Activated naive CD4-positive, alpha-beta T cell treated with anti-CD3 and anti-CD28 coated beads, Interleukin-2, amount 50 U/mL, for 24 hours (primary cell): Measurements from ENCODE around the gene NUTM2G.
"Not testable (repeated sequence)": the region's sequence is repeated elsewhere in the genome, so short reads cannot be mapped to it uniquely, and the experiment has no call there.

Source experiments
- H3K27ac Mint-ChIP-seq: one replicate; pipeline ENCODE4 v1.8.0; 2021; ENCODE audit warnings: mild to moderate bottlenecking, mixed read lengths
- H3K27me3 Mint-ChIP-seq: one replicate; pipeline ENCODE4 v1.8.0; 2021; ENCODE audit warnings: mixed read lengths
- H3K36me3 Mint-ChIP-seq: one replicate; pipeline ENCODE4 v1.8.0; 2021; ENCODE audit warnings: mixed read lengths
- H3K4me1 Mint-ChIP-seq: one replicate; pipeline ENCODE4 v1.8.0; 2021; ENCODE audit warnings: mixed read lengths
- H3K4me3 Mint-ChIP-seq: one replicate; pipeline ENCODE4 v1.8.0; 2021; ENCODE audit warnings: mild to moderate bottlenecking, mixed read lengths
- H3K9me3 Mint-ChIP-seq: one replicate; pipeline ENCODE4 v1.8.0; 2021; ENCODE audit warnings: mixed read lengths

The NUTM2G gene

GRCh38 chr9:96928543-96928942 is at the start of gene NUTM2G:
Gene NUTM2G, plus strand, starts transcription at chr9:96928843. Its CDS starts 182 bp downstream, at chr9:96929025.
- not testable (repeated sequence) for H3K27me3 Mint-ChIP-seq, H3K27ac Mint-ChIP-seq, H3K36me3 Mint-ChIP-seq, H3K9me3 Mint-ChIP-seq, H3K4me3 Mint-ChIP-seq, H3K4me1 Mint-ChIP-seq

DNA sequence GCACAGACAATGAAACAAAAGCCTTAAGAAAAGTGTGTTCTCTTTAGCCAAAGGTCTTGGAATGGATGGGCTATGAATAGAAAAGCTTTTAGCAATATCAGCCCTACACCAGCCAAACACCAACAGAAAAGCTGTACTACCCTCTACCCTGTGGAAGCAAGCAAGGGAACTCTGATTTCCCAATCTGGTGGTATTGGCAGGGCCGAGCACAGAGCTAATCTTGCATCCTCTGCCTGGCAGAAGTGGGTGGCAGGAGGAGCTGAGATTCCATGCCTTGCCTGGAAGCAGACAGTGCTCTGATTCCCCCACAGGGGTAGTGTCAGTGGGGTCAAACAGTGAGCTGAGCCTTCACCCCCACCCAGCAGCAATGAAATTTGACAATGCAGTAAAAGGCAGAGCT is 44.7 kb upstream of the NUTM2G start:
- H3K27me3 Mint-ChIP-seq: peaks cover 3% of the 10 kb centered on the region
- H3K9me3 Mint-ChIP-seq: peaks cover 5% of the 10 kb centered on the region
- H3K36me3 Mint-ChIP-seq: peaks cover 18% of the 10 kb centered on the region

DNA sequence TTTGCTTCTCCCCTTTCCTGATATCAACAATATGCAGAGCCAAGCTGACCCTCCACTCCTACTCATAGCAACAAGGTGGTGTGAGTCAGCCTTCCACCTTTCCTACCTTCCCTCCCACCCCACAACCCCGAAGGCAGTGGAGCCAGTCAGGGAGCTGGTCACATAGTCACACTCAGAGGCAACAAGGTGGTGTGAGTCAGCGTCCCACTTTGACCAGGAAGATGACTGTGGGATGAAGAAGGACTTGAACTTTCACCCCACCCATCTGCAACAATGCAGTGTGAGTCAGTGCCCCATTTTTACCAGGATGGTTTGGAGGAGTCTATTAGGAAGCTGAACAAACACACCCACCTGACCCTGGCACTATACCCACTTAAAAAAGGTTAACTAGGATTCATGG is 44.2 kb upstream of the NUTM2G start:
- Mint-ChIP-seq H3K4me1 (no peaks in the 10 kb centered on the region), H3K4me3 (no peak overlapping the region), H3K36me3 (peaks cover 17% of the 10 kb centered on the region), H3K27ac (no peak overlapping the region), H3K9me3 (peaks cover 5% of the 10 kb centered on the region), H3K27me3 (peaks cover 2% of the 10 kb centered on the region)

More for the DNA sequence above, 44.7 kb upstream of the NUTM2G start:
- Mint-ChIP-seq H3K4me3 (no peak overlapping the region), H3K4me1 (no peaks in the 10 kb centered on the region), H3K27ac (no peak overlapping the region)

- no peak overlapping the region for H3K27ac Mint-ChIP-seq
- H3K4me3 Mint-ChIP-seq: no peak overlapping the region
- H3K36me3 Mint-ChIP-seq: peaks cover 20% of the 10 kb centered on the region
- no peaks in the 10 kb centered on the region for H3K4me1 Mint-ChIP-seq
- H3K27me3 Mint-ChIP-seq: no peaks in the 10 kb centered on the region
- H3K9me3 Mint-ChIP-seq: peaks cover 5% of the 10 kb centered on the region
These were observed 43.2 kb upstream of the NUTM2G start for GRCh38 chr9:96885424-96885823.

DNA sequence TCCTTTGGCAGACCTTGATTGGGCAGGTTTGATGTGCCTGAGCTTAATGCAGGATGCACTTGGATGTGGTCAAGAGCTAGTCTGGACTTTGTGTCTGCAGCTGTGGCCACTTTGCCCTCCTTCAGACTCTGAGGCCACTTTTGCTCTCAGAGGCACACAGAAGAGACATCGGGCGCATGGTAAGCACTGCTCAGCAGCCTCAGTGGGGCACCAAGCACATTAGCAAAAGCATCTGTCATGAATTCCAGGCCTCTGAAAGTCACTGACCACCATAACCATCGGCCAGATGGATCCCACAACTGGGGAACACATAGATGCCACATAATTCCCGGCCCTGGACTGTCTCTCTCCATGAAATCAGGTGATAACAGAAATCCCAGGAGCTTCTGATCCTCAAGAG is 40.1 kb upstream of the NUTM2G start:
- Mint-ChIP-seq H3K27ac (no peak overlapping the region), H3K9me3 (no peaks in the 10 kb centered on the region), H3K4me1 (no peaks in the 10 kb centered on the region), H3K36me3 (peaks cover 32% of the 10 kb centered on the region), H3K27me3 (no peaks in the 10 kb centered on the region), H3K4me3 (no peak overlapping the region)

DNA sequence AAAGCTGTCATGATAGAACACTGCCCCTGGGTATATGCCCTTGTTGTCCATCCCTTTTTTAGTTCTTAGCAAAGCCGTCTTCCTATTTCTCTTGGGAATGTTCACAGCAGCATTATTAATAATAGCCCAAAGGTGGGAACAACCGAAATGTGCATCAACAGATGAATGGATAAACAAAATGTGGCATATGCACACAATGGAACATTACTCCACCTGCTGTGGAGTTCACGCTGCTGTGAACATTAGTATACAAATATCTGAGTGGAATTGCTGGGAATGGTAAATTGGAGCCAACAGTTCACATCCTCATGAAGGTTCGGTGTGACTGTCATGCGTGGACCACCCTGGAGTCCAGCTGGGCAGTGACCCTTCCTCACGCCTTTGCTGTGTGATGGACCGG is 36.5 kb upstream of the NUTM2G start:
- peaks cover 38% of the 10 kb centered on the region for H3K36me3 Mint-ChIP-seq
- H3K4me1 Mint-ChIP-seq: no peaks in the 10 kb centered on the region
- no peaks in the 10 kb centered on the region for H3K27me3 Mint-ChIP-seq
- H3K9me3 Mint-ChIP-seq: no peaks in the 10 kb centered on the region
- H3K27ac Mint-ChIP-seq: no peak overlapping the region
- no peak overlapping the region for H3K4me3 Mint-ChIP-seq

DNA sequence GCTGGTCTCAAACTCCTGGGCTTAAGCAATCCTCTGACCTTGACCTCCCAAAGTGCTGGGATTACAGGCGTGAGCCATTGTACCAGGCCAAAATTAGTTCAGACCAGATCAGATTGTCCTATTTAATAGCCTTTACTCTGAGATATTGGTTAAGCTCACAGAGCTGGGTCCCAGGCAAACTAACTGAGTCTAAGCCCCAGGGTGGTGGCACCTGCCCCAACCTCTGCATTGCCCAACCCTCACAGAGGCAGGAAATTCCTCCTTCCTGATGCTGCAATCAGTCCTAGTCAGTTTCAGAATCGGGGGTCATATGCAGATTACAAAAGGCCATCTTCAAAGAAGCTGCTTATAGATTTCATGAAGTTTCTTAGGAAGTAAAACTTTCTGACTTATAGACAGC is 28.6 kb upstream of the NUTM2G start:
- H3K4me1 Mint-ChIP-seq, H3K9me3 Mint-ChIP-seq, H3K27me3 Mint-ChIP-seq, H3K27ac Mint-ChIP-seq, H3K4me3 Mint-ChIP-seq: not testable (repeated sequence)
- H3K36me3 Mint-ChIP-seq: peaks cover 18% of the 10 kb centered on the region

- H3K4me3 Mint-ChIP-seq, H3K36me3 Mint-ChIP-seq, H3K4me1 Mint-ChIP-seq, H3K27ac Mint-ChIP-seq, H3K27me3 Mint-ChIP-seq, H3K9me3 Mint-ChIP-seq: not testable (repeated sequence)
These were observed 23.5 kb upstream of the NUTM2G start for GRCh38 chr9:96904947-96905722.

GRCh38 chr9:96908479-96908878 is 20.2 kb upstream of the NUTM2G start:
- H3K36me3 Mint-ChIP-seq, H3K4me1 Mint-ChIP-seq, H3K9me3 Mint-ChIP-seq, H3K27me3 Mint-ChIP-seq, H3K4me3 Mint-ChIP-seq, H3K27ac Mint-ChIP-seq: not testable (repeated sequence)

- not testable (repeated sequence) for H3K27me3 Mint-ChIP-seq, H3K9me3 Mint-ChIP-seq, H3K4me3 Mint-ChIP-seq, H3K27ac Mint-ChIP-seq, H3K4me1 Mint-ChIP-seq, H3K36me3 Mint-ChIP-seq
These were observed 13.1 kb upstream of the NUTM2G start for GRCh38 chr9:96915539-96915938.

DNA sequence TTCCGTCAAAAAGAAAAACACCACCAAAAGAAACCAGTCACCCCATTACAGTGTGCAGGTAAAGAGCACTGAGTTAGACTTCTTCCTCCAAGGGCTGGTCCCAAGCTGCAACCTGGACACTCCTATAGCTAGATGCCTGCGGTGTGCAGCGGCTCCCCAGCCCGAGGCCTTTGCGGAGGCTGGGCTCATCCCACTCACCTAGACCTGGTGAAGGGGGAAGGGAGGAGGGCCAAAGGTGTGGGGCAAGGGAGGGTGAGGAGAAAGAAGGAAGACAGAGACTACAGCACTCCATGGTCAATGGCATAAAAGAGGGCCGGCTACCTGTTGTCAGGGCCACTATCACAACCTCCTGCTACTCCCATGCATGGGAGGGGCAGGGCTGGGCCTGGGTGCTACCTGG is 12.1 kb upstream of the NUTM2G start:
- H3K4me1 Mint-ChIP-seq, H3K4me3 Mint-ChIP-seq, H3K27me3 Mint-ChIP-seq, H3K27ac Mint-ChIP-seq, H3K36me3 Mint-ChIP-seq, H3K9me3 Mint-ChIP-seq: not testable (repeated sequence)

DNA sequence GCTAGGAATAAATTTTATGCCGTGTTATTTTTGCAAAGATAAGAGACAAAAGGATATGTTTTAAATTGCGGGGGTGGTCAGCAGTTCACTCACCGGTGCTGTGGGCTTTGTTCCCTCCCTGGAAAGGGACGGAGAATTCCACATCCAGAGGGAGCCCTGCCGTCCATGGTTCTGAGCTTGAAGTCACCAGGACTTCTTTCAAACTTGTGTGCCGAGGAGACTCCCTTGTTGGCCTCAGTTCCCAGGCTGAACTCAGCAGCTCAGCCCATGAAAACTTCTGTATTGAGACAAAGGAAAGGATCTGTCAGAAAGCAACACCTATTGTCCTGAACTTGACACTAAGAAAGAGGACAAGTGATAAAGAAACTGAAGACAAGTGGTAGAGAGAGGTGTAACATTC is 10.1 kb upstream of the NUTM2G start:
- not testable (repeated sequence) for H3K4me3 Mint-ChIP-seq, H3K9me3 Mint-ChIP-seq, H3K27me3 Mint-ChIP-seq, H3K36me3 Mint-ChIP-seq, H3K27ac Mint-ChIP-seq, H3K4me1 Mint-ChIP-seq

- H3K4me3 Mint-ChIP-seq, H3K4me1 Mint-ChIP-seq, H3K9me3 Mint-ChIP-seq, H3K27ac Mint-ChIP-seq, H3K27me3 Mint-ChIP-seq, H3K36me3 Mint-ChIP-seq: not testable (repeated sequence)
These were observed 7.8 kb upstream of the NUTM2G start for GRCh38 chr9:96920803-96921202.

- not testable (repeated sequence) for H3K27ac Mint-ChIP-seq, H3K4me1 Mint-ChIP-seq, H3K4me3 Mint-ChIP-seq, H3K36me3 Mint-ChIP-seq, H3K27me3 Mint-ChIP-seq, H3K9me3 Mint-ChIP-seq
These were observed 3.1 kb upstream of the NUTM2G start for GRCh38 chr9:96925587-96925986.

GRCh38 chr9:96931665-96932064 is 3.0 kb downstream of the NUTM2G start:
- H3K4me3 Mint-ChIP-seq, H3K27ac Mint-ChIP-seq, H3K27me3 Mint-ChIP-seq, H3K36me3 Mint-ChIP-seq, H3K4me1 Mint-ChIP-seq, H3K9me3 Mint-ChIP-seq: not testable (repeated sequence)

DNA sequence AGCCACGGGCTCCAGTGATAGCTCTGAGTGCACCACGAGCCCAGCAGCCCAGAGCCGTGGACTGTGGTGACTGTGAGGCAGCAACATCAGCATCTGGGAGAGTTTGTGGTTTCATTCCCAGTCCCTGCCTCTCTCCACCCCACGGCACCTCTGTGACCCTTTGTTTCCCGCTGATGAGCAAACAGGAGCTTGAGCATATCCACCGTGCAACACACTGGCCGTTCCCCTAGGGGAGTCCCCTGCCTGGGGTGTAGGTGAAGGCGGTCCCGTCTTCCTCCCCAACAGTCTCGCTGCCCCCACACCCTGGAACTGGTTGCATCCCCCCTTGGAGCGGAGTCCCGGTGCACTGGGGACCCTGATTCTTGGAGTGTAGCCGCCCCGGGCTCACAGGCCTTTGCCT is 5.5 kb downstream of the NUTM2G start:
- H3K36me3 Mint-ChIP-seq, H3K4me3 Mint-ChIP-seq, H3K4me1 Mint-ChIP-seq, H3K9me3 Mint-ChIP-seq, H3K27ac Mint-ChIP-seq, H3K27me3 Mint-ChIP-seq: not testable (repeated sequence)

DNA sequence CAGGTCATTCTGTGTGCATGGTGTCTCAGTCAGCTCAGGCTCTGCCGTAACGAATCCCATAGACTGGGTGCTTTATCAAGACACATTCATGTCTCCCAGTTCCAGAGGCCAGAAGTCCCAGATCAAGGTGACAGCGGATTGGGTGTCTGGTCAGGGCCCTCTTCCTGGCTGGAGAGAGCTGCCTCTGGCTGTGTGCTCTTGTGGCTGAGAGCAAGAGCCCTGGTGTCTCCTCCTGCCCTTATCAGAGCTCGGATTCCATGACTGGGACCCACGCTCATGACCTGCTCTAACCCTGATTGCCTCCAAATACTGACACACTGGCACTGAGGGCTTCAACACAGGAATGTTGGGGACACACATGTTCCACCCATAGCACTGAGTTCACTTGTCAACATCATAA is 6.1 kb downstream of the NUTM2G start:
- not testable (repeated sequence) for H3K9me3 Mint-ChIP-seq, H3K4me3 Mint-ChIP-seq, H3K4me1 Mint-ChIP-seq, H3K36me3 Mint-ChIP-seq, H3K27me3 Mint-ChIP-seq, H3K27ac Mint-ChIP-seq
